Astrocyte of the spinal cord (primary cell): Measurements from ENCODE around the gene ARRB1.
A peak's percentile ranks its signal among the peaks of the same experiment; 100 is the strongest.

ENCODE experiments used
- DNase-seq: peaks from one replicate; pipeline ENCODE4 v3.0.0; 2011; ENCODE audit warnings: low read depth, low spot score
- H3K4me3 ChIP-seq: 2 replicates; pipeline ENCODE4 v1.5.1; 2011; ENCODE audit warnings: low read depth, mild to moderate bottlenecking, low read length, moderate library complexity
- in situ Hi-C: cut with HindIII; loops from 2 replicates; pipeline ENCODE4 v1.10.0; 2017; ENCODE audit warnings: low sequenced_read_pairs
- TF ChIP-seq, protein P1 (sequence below): IDR thresholded peaks from 2 replicates; pipeline ENCODE4 v1.5.1; 2012; ENCODE audit warnings: low read depth, mild to moderate bottlenecking, low read length, inconsistent platforms

ARRB1 gene

DNA sequence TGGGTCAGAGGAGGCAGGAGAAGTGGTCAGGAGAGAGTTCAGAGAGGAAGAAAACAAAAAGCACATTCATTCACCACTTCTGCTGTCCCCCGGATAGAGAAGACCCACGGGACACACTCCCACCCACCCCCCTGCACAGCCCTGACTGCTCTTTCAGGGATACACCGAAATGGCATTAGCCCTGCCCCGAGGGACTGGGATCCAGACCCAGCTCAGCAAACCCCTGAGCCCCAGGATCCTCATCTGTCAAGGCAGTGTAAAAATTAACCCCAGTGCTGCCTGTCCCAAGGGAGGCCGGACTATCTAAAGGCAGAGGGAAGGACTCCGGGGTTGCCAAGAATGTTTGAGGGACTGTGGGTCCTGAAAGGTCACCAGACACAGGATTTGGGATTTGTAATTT lies 79.7 kb downstream of the ARRB1 start:
- in situ Hi-C loops: no loop called here
- TF ChIP-seq, protein P1, sequence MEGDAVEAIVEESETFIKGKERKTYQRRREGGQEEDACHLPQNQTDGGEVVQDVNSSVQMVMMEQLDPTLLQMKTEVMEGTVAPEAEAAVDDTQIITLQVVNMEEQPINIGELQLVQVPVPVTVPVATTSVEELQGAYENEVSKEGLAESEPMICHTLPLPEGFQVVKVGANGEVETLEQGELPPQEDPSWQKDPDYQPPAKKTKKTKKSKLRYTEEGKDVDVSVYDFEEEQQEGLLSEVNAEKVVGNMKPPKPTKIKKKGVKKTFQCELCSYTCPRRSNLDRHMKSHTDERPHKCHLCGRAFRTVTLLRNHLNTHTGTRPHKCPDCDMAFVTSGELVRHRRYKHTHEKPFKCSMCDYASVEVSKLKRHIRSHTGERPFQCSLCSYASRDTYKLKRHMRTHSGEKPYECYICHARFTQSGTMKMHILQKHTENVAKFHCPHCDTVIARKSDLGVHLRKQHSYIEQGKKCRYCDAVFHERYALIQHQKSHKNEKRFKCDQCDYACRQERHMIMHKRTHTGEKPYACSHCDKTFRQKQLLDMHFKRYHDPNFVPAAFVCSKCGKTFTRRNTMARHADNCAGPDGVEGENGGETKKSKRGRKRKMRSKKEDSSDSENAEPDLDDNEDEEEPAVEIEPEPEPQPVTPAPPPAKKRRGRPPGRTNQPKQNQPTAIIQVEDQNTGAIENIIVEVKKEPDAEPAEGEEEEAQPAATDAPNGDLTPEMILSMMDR: no peak
- no peak for DNase-seq
- no peak overlapping the region for H3K4me3 ChIP-seq

DNA sequence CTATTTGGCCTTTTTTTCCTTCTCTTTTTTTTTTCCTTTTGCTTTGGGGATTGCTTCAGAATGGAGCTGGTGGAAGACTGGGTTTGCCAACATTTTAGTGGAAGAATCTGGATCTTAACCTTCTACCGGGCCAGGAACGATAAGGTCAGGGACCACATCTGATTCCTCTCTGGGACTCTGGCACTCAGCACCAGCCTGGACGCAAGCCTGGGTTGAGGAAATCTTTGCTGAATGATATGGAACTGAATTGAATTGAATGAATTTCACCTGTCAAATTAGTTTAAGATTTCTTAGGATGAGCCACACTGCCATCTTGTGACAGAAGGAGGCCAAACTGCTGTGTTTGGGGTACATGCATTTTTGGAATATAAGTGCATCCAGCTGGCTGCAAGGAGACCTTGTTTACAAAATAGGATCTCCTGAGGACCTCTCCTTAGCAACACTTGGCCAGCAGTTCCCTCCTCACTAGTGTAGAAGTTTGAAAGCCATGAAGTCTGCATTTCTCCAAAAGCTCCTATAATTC lies 80.5 kb downstream of the ARRB1 start:
- in situ Hi-C loops: no loop called here
- TF ChIP-seq, protein P1: peak; percentile 53
- no peak for DNase-seq
- no peak overlapping the region for H3K4me3 ChIP-seq

DNA sequence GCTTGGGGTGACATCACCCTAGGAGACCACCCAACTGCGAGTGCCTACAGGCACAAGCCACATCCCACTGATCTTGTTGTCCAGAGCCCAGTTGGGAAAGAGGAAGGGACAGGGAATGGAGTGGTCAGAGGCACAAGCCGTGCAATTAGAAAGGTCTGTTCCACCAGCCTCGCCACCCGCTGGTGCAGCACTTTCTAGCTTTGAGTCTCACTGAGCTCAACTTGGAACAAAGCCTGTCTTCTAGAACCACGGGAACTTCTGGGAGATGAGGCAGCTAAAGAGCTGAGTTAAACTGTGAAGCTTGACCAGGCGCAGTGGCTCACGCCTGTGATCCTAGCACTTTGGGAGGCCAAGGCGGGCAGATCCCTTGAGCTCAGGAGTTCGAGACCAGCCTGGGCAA lies 81.6 kb downstream of the ARRB1 start:
- H3K4me3 ChIP-seq: no peak overlapping the region
- in situ Hi-C loops: no loop called here
- no peak for DNase-seq
- TF ChIP-seq, protein P1: no peak

DNA sequence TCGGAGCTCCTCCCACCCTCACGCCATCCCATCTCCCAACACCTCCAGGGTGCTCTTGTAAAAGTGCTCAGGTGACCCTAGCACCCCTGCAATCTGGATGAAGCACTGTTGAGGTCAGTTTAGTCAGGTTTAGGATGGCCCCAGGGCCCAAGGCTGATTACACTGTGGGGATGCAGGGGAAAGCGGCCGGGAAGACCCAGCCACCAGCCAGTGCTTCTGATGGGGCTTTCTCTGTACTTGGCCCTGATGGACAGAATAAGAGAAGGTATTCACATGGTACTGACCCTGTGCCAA lies 82.1 kb downstream of the ARRB1 start:
- in situ Hi-C loops: no loop called here

DNA sequence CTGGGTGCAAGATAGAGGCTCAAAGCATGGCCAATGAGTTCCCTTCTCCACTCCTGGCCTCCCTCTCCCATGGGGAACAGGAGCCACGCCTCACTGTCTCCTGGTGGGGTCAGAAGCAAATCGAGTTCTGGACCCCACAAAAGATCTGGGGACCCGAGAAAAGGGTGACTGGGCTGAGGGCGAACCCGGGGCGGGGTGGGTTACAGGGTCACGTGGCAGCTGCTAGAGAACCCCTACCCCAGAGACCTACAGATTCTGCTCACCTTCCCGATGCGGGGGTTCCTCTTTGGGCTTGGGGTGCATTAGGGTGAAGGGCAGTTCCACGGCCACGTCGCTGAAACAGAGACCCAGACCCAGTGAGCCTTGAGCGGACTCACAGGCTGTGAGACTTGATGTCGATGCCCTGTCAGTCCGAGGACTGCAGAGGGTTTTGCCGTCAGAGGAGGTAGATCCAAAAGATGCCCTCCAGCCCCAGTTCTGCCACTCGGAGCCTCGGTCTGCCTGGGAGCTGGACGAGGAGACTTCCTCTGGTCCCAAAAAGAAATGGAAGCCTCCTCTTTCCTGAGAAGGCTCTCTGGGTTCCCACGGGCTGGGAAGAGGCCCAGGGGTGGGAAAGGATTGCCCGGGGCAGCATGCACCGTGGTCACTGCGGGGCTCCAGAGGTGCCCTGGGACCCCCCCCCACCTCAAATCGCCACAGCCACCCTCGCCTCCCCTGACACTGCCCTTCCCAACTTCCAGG lies 82.7 kb downstream of the ARRB1 start:
- TF ChIP-seq, protein P1: no peak
- in situ Hi-C loops: no loop called here
- H3K4me3 ChIP-seq: no peak overlapping the region
- DNase-seq: no peak

More for the DNA sequence above, 82.1 kb downstream of the ARRB1 start:
- no peak overlapping the region for H3K4me3 ChIP-seq
- TF ChIP-seq, protein P1: no peak
- DNase-seq: no peak

DNA sequence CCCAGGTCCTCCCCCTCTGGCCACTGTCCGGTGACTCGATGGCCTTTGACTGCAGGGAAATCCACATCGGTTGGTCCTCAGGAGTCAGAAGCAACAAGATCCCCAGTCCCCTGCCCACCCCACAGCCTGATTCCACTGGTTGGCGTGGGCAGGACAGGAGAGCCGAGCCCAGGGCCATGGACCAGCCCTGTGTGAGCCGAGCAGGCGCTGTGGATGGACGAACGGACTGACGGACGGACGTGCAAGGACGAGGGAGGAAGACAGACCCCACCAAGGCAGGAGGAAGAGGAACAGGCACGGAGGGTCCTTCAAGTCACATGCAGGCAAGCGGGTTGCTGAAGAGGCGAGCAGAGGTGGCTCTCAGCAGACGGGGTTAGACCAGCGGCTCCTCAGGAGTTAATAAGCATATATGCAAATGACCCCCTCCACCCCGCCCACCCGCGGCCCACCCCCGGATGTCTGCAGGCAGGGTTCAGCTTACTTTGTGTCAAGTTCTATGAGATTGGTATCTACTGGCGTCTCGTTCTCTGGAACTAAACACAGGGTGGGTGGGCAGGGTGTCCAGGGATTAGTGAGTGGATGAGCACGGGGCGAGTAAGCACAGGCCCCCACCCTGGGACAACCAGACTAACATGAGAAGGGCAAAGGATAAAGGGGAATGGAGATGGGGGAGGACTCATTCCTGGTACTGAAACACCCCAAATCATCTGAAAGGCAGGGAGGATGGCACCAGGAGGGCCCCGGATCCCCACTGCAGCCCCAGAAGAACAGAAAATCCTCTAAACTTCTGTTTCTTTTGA lies 84.1 kb downstream of the ARRB1 start:
- in situ Hi-C loops: no loop called here
- TF ChIP-seq, protein P1: no peak
- no peak for DNase-seq
- no peak overlapping the region for H3K4me3 ChIP-seq
